ENCODE results near the gene CFAP300. TPM values are rescaled to one million over a fixed set of nuclear protein-coding genes. Genes with fewer than 3 reads are reported as not detected.

CFAP300 gene
- polyA plus RNA-seq, 1 experiment = 4.5 TPM

GRCh38 chr11:102006835-102007566, 40.2 kb upstream of the CFAP300 start:
- POLR2A ChIA-PET = no interaction called here
- TF ChIP-seq, protein P1, sequence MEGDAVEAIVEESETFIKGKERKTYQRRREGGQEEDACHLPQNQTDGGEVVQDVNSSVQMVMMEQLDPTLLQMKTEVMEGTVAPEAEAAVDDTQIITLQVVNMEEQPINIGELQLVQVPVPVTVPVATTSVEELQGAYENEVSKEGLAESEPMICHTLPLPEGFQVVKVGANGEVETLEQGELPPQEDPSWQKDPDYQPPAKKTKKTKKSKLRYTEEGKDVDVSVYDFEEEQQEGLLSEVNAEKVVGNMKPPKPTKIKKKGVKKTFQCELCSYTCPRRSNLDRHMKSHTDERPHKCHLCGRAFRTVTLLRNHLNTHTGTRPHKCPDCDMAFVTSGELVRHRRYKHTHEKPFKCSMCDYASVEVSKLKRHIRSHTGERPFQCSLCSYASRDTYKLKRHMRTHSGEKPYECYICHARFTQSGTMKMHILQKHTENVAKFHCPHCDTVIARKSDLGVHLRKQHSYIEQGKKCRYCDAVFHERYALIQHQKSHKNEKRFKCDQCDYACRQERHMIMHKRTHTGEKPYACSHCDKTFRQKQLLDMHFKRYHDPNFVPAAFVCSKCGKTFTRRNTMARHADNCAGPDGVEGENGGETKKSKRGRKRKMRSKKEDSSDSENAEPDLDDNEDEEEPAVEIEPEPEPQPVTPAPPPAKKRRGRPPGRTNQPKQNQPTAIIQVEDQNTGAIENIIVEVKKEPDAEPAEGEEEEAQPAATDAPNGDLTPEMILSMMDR (IDR thresholded peaks at IDR 0.05; ENCODE audit: insufficient read depth, low read depth, low read length) = no peak
- Histone ChIP-seq H3K27me3 (ENCODE audit: control insufficient read depth, insufficient read depth, low read length) (no peaks in the 10 kb centered on the region), H3K36me3 (ENCODE audit: control insufficient read depth, insufficient read depth, low read length) (no peaks in the 10 kb centered on the region), H3K4me3 (ENCODE audit: low read depth, low read length) (no peak overlapping the region)
- CTCF ChIA-PET = interaction anchor here (0.8 to 8.6 kb wide), 13 partner anchors 9 to 550 kb away, joined by 3 to 173 read pairs (median 4); no protein-coding TSS in a partner anchor
- DNase-seq (ENCODE audit: low read depth) = no peak

DNA sequence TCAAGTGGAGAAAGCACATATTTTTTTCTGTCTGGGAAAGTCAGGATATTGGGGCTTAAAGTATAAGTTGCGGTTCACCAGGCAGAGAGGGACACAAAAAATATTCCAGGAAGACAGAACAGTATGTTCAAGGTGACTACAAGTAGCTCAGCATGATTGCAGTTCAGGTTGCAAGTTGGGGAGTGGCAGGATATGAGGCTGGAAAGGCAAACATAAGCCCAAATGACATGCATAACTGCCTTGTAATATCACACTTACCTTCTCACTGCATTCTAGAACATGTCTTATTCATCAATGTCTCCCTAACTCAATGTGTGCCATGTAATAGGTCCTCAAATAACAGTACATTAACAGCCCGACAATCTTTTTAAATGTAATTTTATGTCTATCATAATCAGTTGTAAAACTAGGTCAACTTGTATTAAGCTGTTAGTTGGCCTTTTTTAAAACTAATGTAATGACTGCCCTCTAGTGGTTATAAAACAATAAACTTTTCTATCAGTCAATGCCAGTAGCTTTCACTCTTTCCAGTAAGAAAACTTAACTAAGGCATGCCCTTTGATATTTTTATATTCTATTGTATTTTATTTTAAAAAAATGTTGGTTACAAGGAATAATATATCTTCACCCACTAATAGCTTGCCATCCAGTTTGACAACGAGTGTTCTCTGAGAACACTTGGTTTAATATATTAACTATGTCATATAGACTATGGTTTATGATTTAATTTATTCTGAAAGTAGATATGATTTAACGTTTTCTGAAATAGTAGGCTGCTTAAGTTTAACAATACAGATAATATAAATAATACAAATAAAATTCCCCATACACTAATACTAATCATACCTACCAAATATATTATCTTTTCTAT, 39.4 kb upstream of the CFAP300 start:
- DNase-seq (ENCODE audit: low read depth) = peak; percentile 18
- Histone ChIP-seq H3K36me3 (ENCODE audit: control insufficient read depth, insufficient read depth, low read length) (no peaks in the 10 kb centered on the region), H3K4me3 (ENCODE audit: low read depth, low read length) (no peak overlapping the region), H3K27me3 (ENCODE audit: control insufficient read depth, insufficient read depth, low read length) (no peaks in the 10 kb centered on the region)
- CTCF ChIA-PET = interaction anchor here (0.7 to 8.6 kb wide), 17 partner anchors 9 to 579 kb away, joined by 3 to 173 read pairs (median 5); no protein-coding TSS in a partner anchor
- POLR2A ChIA-PET = no interaction called here
- TF ChIP-seq, protein P1 (IDR thresholded peaks at IDR 0.05; ENCODE audit: insufficient read depth, low read depth, low read length) = peak; percentile 32

DNA sequence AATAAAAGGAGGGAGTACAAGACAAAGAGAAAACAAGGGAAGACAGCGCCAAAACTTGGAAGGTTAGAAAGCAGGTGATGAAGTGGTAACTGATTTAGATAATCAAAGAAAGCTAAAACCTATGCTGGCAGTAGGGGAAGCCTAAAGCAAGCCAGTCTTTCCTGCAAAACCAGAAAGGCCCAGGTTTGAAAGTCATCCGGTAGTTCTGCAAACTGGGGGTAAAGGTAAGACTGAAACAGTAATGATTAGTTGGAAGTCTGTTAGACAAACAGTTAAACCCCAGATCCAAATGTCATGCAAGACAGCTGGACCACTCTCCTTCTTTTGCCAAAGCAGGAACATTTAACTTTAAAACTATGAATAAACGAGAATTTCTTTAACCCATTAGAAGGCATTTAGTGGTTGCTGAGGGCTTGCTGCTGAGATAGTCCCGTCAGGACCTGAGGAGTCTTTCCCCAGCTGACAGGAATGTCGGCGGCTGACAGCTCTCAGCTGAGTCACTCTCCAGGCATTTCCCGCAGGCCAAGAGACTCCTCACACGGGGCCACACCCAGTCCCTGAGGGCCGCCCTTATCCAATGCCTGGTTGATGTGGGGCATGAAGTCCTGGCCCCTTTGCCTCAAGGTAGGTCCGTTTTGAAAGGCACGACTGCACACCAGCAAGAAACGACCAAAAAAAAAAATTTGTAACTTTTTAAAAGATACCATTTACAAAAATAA, 36.3 kb upstream of the CFAP300 start:
- DNase-seq (ENCODE audit: low read depth) = peak; percentile 45
- ChIA-PET POLR2A (no interaction called here), CTCF (interaction anchor here (8.6 kb wide), 1 partner anchor 148 kb away, joined by 173 read pairs; no protein-coding TSS in a partner anchor)
- Histone ChIP-seq H3K27me3 (ENCODE audit: control insufficient read depth, insufficient read depth, low read length) (no peaks in the 10 kb centered on the region), H3K36me3 (ENCODE audit: control insufficient read depth, insufficient read depth, low read length) (no peaks in the 10 kb centered on the region), H3K4me3 (ENCODE audit: low read depth, low read length) (no peak overlapping the region)
- TF ChIP-seq, protein P1 (IDR thresholded peaks at IDR 0.05; ENCODE audit: insufficient read depth, low read depth, low read length) = no peak

- ChIA-PET POLR2A (no interaction called here), CTCF (interaction anchor here (1.0 to 1.6 kb wide), 2 partner anchors 150 to 152 kb away, joined by 4 to 5 read pairs; no protein-coding TSS in a partner anchor)
- TF ChIP-seq, protein P1 (IDR thresholded peaks at IDR 0.05; ENCODE audit: insufficient read depth, low read depth, low read length) = no peak
- no peak for DNase-seq (ENCODE audit: low read depth)
- H3K36me3 ChIP-seq (ENCODE audit: control insufficient read depth, insufficient read depth, low read length) = no peaks in the 10 kb centered on the region
- H3K27me3 ChIP-seq (ENCODE audit: control insufficient read depth, insufficient read depth, low read length) = no peaks in the 10 kb centered on the region
- no peak overlapping the region for H3K4me3 ChIP-seq (ENCODE audit: low read depth, low read length)
These were observed 34.3 kb upstream of the CFAP300 start for GRCh38 chr11:102012946-102013345.
